Liver (tissue), 9 donors: ENCODE results near the gene DAND5. TPM values are rescaled to one million over a fixed set of nuclear protein-coding genes. Genes with fewer than 3 reads are reported as not detected.

Experiments used
- DNase-seq: peaks from one replicate; pipeline ENCODE4 v3.0.0-alpha.2; 2017; ENCODE audit warnings: low spot score
- H3K27ac ChIP-seq, 2 donors: one replicate each; pipeline ENCODE4 v1.7.0; 2013; ENCODE audit warnings: inconsistent platforms in 2 of 2, low read length in 2 of 2, control low read depth in 1 of 2, low read depth in 1 of 2, mild to moderate bottlenecking in 1 of 2
- H3K27me3 ChIP-seq, 4 donors: one replicate each; pipeline versions ENCODE4 v1.6.1 to v1.7.0; 2013; ENCODE audit warnings: low read length in 3 of 4, inconsistent platforms in 1 of 4, mild to moderate bottlenecking in 1 of 4, moderate library complexity in 1 of 4; ENCODE audit not compliant: control insufficient read depth in 4 of 4, insufficient read depth in 4 of 4
- H3K36me3 ChIP-seq, 4 donors: one replicate each; pipeline versions ENCODE4 v1.6.1 to v1.7.0; 2013; ENCODE audit warnings: low read length in 3 of 4, mild to moderate bottlenecking in 3 of 4, low read depth in 1 of 4, moderate library complexity in 1 of 4; ENCODE audit not compliant: control insufficient read depth in 4 of 4, insufficient read depth in 3 of 4
- H3K4me1 ChIP-seq, 4 donors: one replicate each; pipeline versions ENCODE4 v1.6.1 to v1.7.0; 2013; ENCODE audit warnings: low read length in 3 of 4, mild to moderate bottlenecking in 3 of 4, moderate library complexity in 1 of 4; ENCODE audit not compliant: control insufficient read depth in 4 of 4, insufficient read depth in 4 of 4
- H3K4me3 ChIP-seq, 3 donors: one replicate each; pipeline versions ENCODE4 v1.6.1 to v1.7.0; 2013; ENCODE audit warnings: low read length in 3 of 3, control low read depth in 1 of 3, low read depth in 1 of 3, mild to moderate bottlenecking in 1 of 3
- H3K9ac ChIP-seq, 2 donors: one replicate each; pipeline ENCODE4 v1.7.0; 2013; ENCODE audit warnings: low read length in 2 of 2, mild to moderate bottlenecking in 2 of 2, moderate library complexity in 2 of 2, control low read depth in 1 of 2, low read depth in 1 of 2
- H3K9me3 ChIP-seq, 4 donors: one replicate each; pipeline versions ENCODE4 v1.6.1 to v1.7.0; 2013; ENCODE audit warnings: low read length in 3 of 4; ENCODE audit not compliant: control insufficient read depth in 4 of 4
- EGR1 ChIP-seq, 2 donors: IDR thresholded peaks; 2 replicates each; pipeline ENCODE4 v1.6.1; 2016 to 2018; ENCODE audit warnings: antibody characterized with exemption in 2 of 2, low read depth in 2 of 2
- FOXA1 ChIP-seq: IDR thresholded peaks from 2 replicates; pipeline ENCODE4 v1.6.1; 2016; ENCODE audit warnings: antibody characterized with exemption
- FOXA2 ChIP-seq: IDR thresholded peaks from 2 replicates; pipeline ENCODE4 v1.6.1; 2016; ENCODE audit warnings: antibody characterized with exemption
- GABPA ChIP-seq, 2 donors: IDR thresholded peaks in 1 of 2; conservative IDR thresholded peaks in 1 of 2; 2 replicates each; pipeline ENCODE4 v1.6.1; 2016; ENCODE audit warnings: antibody characterized with exemption in 2 of 2, mild to moderate bottlenecking in 1 of 2, moderate library complexity in 1 of 2
- HNF4A ChIP-seq, 2 donors: conservative IDR thresholded peaks; 2 replicates each; pipeline ENCODE4 v1.6.1; 2016; ENCODE audit warnings: antibody characterized with exemption in 2 of 2, mild to moderate bottlenecking in 2 of 2
- HNF4G ChIP-seq: IDR thresholded peaks from 2 replicates; pipeline ENCODE4 v1.6.1; 2016; ENCODE audit warnings: antibody characterized with exemption
- JUND ChIP-seq, 2 donors: IDR thresholded peaks; 2 replicates each; pipeline ENCODE4 v1.6.1; 2016; ENCODE audit warnings: antibody characterized with exemption in 2 of 2
- NR2F2 ChIP-seq: IDR thresholded peaks from 2 replicates; pipeline ENCODE4 v1.6.1; 2016; ENCODE audit warnings: antibody characterized with exemption
- RAD21 ChIP-seq, 2 donors: IDR thresholded peaks; 2 replicates each; pipeline ENCODE4 v1.6.1; 2016; ENCODE audit warnings: antibody characterized with exemption in 2 of 2, mild to moderate bottlenecking in 2 of 2
- RXRA ChIP-seq, 2 donors: IDR thresholded peaks; 2 replicates each; pipeline ENCODE4 v1.6.1; 2017 to 2018; ENCODE audit warnings: antibody characterized with exemption in 2 of 2, mild to moderate bottlenecking in 1 of 2
- SP1 ChIP-seq: IDR thresholded peaks from 2 replicates; pipeline ENCODE4 v1.6.1; 2018; ENCODE audit warnings: antibody characterized with exemption, mild to moderate bottlenecking
- TAF1 ChIP-seq: conservative IDR thresholded peaks from 2 replicates; pipeline ENCODE4 v1.6.1; 2016; ENCODE audit warnings: antibody characterized with exemption, mild to moderate bottlenecking
- YY1 ChIP-seq: IDR thresholded peaks from 2 replicates; pipeline ENCODE4 v1.6.1; 2016; ENCODE audit warnings: antibody characterized with exemption, mild to moderate bottlenecking
- WGBS: extraction: QIAGEN DNeasy Blood & Tissue Kit; methylation state at CpG from one replicate; pipeline ENCODE4 v1.1.7; 2013; 5-methylcytosine and 5-hydroxymethylcytosine counted together
- polyA plus RNA-seq, 2 donors: library from polyadenylated mRNA; stranded (reverse) in 1 of 2; unstranded in 1 of 2; fragments of 200-250 nt in 1 of 2; fragments of >200 nt in 1 of 2; fragmentation: Nextera tagmentation in 1 of 2; extraction: Ambion mirVana in 1 of 2; gene quantifications; one replicate each; pipeline versions ENCODE4 v1.2.1 to v1.2.3, GENCODE V29; 2013 to 2015
- total RNA-seq, 2 donors: library from RNA; depleted of rRNA; stranded (reverse); fragments of >200 nt; gene quantifications; one replicate each; pipeline ENCODE4 v1.2.3, GENCODE V29; 2014
- TF ChIP-seq, protein P1 (sequence below): IDR thresholded peaks from 2 replicates; pipeline ENCODE4 v1.6.1; 2016; ENCODE audit warnings: antibody characterized with exemption
- TF ChIP-seq, protein P2 (sequence below): IDR thresholded peaks from 2 replicates; pipeline ENCODE4 v1.6.1; 2016; ENCODE audit warnings: antibody characterized with exemption
- TF ChIP-seq, protein P3 (sequence below): IDR thresholded peaks from 2 replicates; pipeline ENCODE4 v1.6.1; 2016; ENCODE audit warnings: antibody characterized with exemption
- TF ChIP-seq, protein P4 (sequence below): IDR thresholded peaks from 2 replicates; pipeline ENCODE4 v1.6.1; 2016; ENCODE audit warnings: antibody characterized with exemption, mild to moderate bottlenecking
- TF ChIP-seq, protein P5 (sequence below): fragments of 150-350 bp; IDR thresholded peaks from 2 replicates; pipeline ENCODE4 v1.5.1; 2017; ENCODE audit warnings: improper control_type of control experiment, low read depth, low read length; ENCODE audit not compliant: missing input control
- donor health status: healthy.
- donor health status: healthy.
- donor health status: healthy.
- donor health status: healthy.
- donor health status: healthy.

Gene DAND5
- total and polyA plus RNA-seq, 4 donors: 0.23 TPM; not detected in 3

DNA sequence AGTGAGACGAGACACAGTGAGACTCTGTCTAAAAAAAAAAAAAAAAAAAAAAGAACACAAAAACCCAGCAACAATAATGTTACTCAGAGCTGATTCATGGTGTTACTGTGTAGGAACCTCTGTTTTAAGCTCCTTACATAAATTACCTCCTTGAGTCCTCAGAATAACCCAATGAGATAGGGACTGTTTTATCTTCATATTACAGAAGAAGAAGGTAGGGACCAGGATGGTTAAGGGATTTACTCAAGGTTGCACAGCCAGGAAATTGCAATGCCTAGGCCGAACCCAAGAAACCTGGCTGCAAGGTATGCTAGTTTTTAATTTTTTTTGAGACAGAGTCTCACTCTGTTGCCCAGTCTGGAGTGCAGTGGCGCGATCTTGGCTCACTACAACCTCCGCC lies 1.5 kb upstream of the DAND5 start:
- Histone ChIP-seq H3K4me1 (peaks cover 0 to 15% (median 10%) of the 10 kb centered on the region in 4 donors), H3K4me3 (no peak overlapping the region), H3K27ac (no peak overlapping the region), H3K27me3 (no peaks in the 10 kb centered on the region), H3K9ac (no peak overlapping the region), H3K36me3 (no peaks in the 10 kb centered on the region), H3K9me3 (no peaks in the 10 kb centered on the region)
- WGBS: 95% methylated on average over 5 of the region's 5 CpGs
- no peak for DNase-seq
- TF ChIP-seq HNF4G: no peak
- no peak for TF ChIP-seq HNF4A (conservative IDR thresholded peaks at IDR 0.05)
- no peak for TF ChIP-seq JUND (IDR thresholded peaks at IDR 0.05)
- TF ChIP-seq, protein P1, sequence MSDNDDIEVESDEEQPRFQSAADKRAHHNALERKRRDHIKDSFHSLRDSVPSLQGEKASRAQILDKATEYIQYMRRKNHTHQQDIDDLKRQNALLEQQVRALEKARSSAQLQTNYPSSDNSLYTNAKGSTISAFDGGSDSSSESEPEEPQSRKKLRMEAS: no peak
- no peak for TF ChIP-seq RAD21 (IDR thresholded peaks at IDR 0.05)

DNA sequence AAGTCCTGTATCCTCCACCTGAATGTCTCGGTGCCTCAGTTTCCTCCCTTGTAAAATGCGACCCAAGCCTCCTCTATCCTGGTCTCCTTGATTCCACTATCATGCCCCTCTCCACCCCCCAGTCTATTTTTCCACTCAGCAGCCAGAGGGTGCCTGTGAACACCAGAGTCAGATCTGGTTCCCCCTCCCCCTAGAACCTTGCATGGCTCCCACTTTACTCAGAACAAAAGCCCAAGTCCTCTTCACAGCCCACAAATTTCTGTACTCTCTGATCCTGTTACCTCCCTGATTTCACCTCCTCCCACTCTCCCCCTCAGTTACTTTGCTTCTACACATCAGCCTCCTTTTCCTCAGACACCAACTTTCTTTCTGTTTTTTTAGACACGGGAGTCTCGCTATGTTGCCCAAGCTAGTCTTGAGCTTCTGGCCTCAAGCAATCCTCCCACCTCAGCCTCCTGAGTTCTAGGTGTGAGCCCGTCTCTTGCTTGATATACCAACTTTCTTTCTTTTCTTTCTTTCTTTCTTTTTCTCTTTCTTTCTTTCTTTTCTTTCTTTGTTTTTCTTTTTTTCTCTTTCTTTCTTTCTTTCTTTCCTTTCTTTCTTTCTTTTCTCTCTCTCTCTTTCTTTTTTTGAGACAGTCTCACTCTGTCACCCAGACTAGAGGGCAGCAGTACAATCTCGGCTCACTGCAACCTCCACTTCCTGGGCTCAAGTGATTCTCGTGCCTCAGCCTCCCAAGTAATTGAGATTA lies 869 bp downstream of the DAND5 start:
- DNase-seq: no peak
- Histone ChIP-seq H3K9ac (no peak overlapping the region), H3K4me1 (peaks cover 0 to 12% (median 6%) of the 10 kb centered on the region in 4 donors), H3K27ac (no peak overlapping the region), H3K36me3 (no peaks in the 10 kb centered on the region), H3K4me3 (no peak overlapping the region), H3K9me3 (no peaks in the 10 kb centered on the region), H3K27me3 (no peaks in the 10 kb centered on the region)
- TF ChIP-seq GABPA (IDR thresholded peaks at IDR 0.05 in 1 of 2, conservative IDR thresholded peaks at IDR 0.05 in 1 of 2) (no peak), YY1 (no peak), FOXA2 (no peak), HNF4A (conservative IDR thresholded peaks at IDR 0.05) (no peak), SP1 (no peak), TAF1 (no peak), HNF4G (no peak), FOXA1 (no peak), RAD21 (IDR thresholded peaks at IDR 0.05) (no peak), EGR1 (IDR thresholded peaks at IDR 0.05; ENCODE audit: low read depth in 2 of 2) (no peak), RXRA (IDR thresholded peaks at IDR 0.05) (no peak), NR2F2 (no peak), JUND (IDR thresholded peaks at IDR 0.05) (no peak)
- TF ChIP-seq, protein P2, sequence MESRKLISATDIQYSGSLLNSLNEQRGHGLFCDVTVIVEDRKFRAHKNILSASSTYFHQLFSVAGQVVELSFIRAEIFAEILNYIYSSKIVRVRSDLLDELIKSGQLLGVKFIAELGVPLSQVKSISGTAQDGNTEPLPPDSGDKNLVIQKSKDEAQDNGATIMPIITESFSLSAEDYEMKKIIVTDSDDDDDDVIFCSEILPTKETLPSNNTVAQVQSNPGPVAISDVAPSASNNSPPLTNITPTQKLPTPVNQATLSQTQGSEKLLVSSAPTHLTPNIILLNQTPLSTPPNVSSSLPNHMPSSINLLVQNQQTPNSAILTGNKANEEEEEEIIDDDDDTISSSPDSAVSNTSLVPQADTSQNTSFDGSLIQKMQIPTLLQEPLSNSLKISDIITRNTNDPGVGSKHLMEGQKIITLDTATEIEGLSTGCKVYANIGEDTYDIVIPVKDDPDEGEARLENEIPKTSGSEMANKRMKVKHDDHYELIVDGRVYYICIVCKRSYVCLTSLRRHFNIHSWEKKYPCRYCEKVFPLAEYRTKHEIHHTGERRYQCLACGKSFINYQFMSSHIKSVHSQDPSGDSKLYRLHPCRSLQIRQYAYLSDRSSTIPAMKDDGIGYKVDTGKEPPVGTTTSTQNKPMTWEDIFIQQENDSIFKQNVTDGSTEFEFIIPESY: no peak
- TF ChIP-seq, protein P3, sequence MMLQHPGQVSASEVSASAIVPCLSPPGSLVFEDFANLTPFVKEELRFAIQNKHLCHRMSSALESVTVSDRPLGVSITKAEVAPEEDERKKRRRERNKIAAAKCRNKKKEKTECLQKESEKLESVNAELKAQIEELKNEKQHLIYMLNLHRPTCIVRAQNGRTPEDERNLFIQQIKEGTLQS: no peak
- TF ChIP-seq, protein P1: no peak
- TF ChIP-seq, protein P4, sequence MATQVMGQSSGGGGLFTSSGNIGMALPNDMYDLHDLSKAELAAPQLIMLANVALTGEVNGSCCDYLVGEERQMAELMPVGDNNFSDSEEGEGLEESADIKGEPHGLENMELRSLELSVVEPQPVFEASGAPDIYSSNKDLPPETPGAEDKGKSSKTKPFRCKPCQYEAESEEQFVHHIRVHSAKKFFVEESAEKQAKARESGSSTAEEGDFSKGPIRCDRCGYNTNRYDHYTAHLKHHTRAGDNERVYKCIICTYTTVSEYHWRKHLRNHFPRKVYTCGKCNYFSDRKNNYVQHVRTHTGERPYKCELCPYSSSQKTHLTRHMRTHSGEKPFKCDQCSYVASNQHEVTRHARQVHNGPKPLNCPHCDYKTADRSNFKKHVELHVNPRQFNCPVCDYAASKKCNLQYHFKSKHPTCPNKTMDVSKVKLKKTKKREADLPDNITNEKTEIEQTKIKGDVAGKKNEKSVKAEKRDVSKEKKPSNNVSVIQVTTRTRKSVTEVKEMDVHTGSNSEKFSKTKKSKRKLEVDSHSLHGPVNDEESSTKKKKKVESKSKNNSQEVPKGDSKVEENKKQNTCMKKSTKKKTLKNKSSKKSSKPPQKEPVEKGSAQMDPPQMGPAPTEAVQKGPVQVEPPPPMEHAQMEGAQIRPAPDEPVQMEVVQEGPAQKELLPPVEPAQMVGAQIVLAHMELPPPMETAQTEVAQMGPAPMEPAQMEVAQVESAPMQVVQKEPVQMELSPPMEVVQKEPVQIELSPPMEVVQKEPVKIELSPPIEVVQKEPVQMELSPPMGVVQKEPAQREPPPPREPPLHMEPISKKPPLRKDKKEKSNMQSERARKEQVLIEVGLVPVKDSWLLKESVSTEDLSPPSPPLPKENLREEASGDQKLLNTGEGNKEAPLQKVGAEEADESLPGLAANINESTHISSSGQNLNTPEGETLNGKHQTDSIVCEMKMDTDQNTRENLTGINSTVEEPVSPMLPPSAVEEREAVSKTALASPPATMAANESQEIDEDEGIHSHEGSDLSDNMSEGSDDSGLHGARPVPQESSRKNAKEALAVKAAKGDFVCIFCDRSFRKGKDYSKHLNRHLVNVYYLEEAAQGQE: no peak
- TF ChIP-seq, protein P5, sequence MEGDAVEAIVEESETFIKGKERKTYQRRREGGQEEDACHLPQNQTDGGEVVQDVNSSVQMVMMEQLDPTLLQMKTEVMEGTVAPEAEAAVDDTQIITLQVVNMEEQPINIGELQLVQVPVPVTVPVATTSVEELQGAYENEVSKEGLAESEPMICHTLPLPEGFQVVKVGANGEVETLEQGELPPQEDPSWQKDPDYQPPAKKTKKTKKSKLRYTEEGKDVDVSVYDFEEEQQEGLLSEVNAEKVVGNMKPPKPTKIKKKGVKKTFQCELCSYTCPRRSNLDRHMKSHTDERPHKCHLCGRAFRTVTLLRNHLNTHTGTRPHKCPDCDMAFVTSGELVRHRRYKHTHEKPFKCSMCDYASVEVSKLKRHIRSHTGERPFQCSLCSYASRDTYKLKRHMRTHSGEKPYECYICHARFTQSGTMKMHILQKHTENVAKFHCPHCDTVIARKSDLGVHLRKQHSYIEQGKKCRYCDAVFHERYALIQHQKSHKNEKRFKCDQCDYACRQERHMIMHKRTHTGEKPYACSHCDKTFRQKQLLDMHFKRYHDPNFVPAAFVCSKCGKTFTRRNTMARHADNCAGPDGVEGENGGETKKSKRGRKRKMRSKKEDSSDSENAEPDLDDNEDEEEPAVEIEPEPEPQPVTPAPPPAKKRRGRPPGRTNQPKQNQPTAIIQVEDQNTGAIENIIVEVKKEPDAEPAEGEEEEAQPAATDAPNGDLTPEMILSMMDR: no peak
- WGBS: 91% methylated on average over 7 of the region's 7 CpGs
